Stimulated activated CD8-positive, alpha-beta memory T cell treated with anti-CD3 and anti-CD28 coated beads, Interleukin-7, amount 100 ng/mL, for 24 hours (primary cell): Measurements from ENCODE around the gene NXN.
"Not testable (repeated sequence)": the region's sequence is repeated elsewhere in the genome, so short reads cannot be mapped to it uniquely, and the experiment has no call there.

Experiments used
- DNase-seq: peaks from one replicate; pipeline ENCODE4 v3.0.0-alpha.2; 2020; ENCODE audit warnings: low read depth

The NXN gene

DNA sequence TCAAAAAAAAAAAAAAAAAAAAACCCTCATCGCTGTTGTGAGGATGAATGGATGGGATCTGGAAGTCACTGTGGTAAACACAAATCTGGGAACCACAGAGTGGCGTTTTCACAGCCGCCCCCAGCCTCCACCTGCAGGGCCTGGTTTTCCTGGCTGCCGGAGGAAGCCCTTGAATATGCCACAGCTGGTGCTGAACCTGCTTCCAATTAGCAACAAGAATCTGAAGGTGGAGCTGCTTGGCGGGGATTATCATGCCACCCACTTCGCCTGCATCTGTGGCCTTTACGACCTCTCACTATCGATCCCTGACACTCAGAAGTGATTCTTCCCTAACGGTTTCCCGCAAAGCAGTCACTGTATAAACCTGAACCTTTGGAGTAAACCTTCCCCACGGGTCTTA, 181.3 kb downstream of the NXN start:
- no peak for DNase-seq

DNA sequence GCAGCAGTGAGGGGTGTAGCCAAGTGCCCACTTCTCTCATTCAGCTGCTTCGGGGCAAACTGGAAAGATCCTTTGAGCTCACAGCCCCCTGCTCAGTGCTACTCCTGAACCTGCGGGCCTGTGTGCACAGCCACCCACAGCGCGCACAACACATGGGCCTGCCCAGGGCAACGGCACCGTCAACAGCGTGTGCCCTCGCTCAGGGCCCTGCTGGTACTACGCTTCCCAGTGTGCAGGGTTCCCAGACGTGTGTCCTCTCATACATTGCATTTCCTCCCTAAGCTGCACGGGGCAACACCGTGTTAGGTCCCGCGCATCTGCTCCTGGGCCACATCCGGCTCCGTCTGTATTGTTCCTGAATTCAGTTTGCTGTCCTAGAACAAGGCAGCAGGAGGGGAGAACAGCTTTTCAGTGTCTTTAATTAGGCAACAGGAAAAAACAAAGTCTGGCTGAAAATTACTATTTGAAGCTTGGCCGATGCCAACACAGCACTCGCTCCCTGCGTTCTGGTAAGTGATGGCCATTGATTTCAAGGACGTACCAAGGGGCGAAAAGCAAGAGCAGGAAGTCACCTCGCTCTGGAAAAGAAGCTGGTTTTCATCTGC, 182.2 kb downstream of the NXN start:
- DNase-seq = no peak

DNA sequence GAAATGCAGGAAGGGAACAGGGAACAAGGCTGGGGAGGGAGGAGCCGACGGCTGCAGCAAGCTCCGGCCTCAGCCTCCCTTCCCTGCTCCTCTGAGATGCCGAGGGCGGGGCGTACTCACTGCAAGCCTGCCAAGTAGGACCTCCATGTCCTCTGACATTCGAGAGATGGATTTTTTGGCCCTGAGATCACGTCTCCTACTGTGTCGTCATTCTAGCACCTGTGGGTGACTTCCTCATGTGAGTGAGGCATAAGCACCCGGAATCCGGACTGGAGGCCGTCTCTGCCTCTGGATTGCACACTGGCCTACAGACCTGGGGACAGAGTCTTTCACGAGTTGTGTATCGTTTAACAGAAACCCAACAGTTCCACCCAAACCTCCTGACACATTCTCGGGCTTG, 183.0 kb downstream of the NXN start:
- DNase-seq = no peak

DNA sequence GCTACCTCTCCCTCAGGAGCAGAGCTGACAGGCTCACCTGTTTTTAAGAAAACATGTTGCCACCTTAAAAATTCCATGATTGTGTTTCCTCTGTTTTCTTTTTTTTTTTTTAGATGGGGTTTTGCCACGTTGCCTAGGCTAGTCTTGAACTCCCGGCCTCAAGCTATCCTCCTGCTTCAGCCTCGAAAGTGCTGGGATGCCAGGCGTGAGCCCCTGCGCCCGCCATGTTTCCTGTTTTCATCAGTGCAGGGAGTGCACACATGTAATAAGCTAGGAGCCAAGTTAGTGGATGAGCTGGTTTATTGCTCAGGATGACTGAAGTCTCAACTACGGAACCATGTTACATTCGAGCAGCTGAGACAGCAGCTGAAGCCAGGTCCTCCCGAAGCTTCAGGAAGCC, 183.9 kb downstream of the NXN start:
- DNase-seq = no peak

DNA sequence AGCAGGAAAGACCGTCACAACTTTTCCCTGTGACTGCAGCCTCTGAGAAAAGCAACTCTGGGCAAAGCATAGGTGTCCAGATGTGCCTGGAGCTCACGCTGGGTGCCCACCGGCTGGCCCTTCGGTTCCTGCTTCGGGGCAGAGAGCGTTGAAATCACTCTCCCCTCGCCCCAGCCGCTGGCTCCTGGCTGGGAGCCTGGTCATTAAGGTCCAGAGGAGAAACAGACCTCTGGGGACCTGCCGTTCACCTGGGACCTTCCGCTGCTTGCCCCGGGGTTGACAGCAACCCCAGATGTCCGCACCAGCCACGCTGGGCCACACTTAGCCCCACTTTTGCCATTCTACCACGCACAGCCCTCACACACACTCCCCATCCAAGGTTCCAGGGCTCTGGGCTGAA, 184.3 kb downstream of the NXN start:
- DNase-seq = no peak

DNA sequence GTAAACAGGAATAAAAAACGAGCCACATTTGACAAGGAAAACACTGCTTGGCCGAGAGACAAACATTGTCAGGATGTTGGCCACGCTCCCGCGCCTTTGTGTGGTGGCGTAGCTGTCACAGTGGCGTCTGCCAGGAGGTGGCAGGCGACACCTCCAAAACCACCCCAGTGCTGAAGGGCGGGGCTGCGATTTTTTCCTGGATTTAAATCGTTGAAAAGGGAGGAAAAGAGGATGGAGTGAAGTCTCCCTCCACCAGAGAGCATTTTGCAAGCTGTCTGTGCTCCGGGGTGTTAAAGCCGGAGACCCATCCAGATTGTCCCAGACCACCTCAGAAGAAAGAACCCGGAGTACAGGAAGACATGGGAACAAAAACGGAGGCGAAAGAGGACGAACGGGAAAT, 184.7 kb downstream of the NXN start:
- no peak for DNase-seq

DNA sequence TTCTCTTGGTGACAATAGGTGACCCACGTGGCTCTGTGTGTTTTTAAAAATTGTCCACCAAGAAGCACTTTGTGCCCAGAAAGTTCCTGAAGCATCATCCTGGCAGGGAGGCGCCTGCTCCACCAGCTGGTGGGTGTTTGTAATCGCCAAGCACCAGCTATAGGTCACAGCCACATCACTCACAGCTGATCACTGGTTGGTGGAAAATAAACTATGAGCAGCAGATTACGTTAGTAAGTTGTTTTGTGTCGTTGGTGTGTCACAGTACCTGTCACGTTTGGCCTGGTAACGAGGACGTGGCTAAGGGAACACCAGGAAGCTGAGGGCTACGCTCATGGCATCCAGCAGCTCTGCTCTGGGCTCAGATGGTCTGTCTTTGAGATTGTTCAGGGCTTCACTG, 187.3 kb downstream of the NXN start:
- DNase-seq = no peak

DNA sequence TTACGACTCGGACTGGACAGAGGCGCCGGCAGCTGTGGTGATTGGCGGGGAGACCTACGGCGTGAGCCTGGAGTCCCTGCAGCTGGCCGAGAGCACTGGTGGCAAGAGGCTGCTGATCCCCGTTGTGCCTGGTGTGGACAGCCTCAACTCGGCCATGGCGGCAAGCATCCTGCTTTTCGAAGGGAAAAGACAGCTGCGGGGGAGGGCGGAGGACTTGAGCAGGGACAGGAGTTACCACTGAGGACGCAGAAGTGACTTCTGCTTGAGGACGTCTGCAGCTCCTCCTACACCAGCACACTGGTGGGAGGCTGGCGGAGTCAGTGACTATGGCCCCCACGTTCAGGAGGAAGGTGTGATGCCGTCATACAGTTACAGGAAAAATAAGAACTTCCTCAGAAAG, 187.7 kb downstream of the NXN start:
- DNase-seq = no peak

DNA sequence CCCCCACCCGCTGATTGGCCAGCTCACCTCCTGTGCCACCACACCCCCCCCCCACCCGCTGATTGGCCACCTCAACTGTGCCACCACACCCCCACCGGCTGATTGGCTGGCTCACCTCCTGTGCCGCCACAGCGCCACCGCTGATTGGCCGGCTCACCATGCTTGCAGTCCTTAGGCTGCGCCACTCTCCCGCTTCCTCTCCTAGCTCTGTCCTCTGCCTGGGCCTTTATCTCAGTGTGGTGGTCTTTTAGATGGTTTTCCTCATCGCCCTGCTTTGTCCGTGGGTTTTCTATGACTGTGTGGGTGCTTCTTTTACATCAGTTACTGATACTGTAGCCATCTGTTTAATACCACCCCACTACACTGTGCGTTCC, 188.7 kb downstream of the NXN start:
- not testable (repeated sequence) for DNase-seq

DNA sequence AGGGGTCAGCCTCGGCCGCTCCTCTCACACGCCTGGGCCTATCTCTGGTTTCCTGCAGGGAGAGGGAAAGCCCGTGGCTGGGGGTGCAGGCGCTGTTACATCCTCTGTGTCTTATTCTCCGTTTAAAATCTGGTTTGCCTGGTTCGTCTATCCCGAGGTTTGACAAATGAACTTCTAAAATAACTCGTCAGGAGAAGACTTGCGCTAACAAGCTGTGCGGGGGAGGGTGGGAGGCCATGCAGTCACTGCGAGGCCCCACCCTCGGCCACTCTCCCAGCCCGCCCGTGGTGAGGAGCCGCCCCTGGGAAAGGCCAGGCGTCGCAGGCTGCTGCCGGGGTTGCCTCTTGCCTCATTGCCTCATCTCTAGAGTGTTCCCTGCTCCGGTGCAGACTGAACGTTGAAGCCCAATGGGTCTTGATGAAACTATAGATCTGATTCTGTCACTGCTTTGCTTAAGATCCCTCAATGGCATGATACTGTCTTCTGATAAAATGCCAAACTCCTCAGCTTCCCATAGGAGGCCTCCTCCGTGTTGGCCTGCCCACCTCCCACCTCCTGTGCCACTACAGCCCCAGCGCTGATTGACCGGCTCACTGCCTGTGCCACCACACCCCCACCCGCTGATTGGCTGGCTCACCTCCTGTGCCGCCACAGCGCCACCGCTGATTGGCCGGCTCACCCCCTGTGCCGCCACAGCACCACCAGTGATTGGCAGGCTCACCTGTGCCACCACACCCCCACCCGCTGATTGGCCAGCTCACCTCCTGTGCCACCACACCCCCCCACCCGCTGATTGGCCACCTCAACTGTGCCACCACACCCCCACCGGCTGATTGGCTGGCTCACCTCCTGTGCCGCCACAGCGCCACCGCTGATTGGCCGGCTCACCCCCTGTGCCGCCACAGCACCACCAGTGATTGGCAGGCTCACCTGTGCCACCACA, 189.4 kb downstream of the NXN start:
- not testable (repeated sequence) for DNase-seq

DNA sequence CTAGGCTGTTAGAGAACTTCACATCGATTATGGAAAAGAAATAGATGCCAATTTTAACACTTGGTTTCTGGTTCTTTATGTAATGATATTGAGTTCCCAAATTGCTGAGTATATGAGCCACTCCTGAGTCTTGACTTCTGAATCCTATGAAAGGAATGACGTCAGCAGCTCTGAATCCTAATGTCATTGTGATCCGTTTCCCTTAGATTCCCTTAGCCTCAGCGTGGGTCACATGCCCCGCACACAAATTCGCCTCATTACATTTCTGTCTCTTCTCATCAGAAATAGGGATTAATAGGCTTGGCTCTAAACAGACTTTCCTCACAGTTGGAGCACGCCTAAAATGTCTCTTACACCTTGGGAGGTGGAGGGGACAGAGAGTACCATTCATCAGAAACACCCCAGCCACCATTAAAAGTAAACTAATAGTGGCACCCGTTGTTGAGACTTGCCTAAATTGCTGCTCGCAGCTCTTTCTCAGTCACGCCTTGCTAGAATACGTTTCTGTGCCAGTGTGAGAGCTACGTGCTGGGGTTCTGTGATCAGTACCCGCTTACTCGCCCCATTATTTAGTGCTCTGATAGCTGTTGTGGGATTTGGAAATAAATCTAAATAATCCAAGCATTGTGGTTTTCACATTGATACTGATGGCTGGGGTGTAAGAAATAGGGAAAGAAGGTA, 190.3 kb downstream of the NXN start:
- DNase-seq = no peak

DNA sequence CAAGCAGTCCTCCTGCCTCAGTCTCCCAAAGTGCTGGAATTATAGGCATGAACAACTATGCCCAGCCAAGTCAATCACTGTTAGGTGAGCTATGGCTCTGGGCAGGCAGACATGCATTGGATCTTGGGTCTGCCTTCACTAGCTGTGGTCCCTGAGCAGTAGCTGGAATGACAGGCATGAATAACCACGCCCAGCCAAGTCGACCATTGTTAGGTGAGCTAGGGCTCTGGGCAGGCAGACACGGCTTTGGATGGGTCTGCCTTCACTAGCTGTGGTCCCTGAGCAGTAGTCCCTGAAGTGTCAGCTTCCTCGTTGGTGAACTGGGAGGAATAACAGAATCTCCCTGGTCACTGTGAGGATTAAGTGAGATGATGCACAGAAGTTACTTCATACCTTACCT, 191.0 kb downstream of the NXN start:
- no peak for DNase-seq

DNA sequence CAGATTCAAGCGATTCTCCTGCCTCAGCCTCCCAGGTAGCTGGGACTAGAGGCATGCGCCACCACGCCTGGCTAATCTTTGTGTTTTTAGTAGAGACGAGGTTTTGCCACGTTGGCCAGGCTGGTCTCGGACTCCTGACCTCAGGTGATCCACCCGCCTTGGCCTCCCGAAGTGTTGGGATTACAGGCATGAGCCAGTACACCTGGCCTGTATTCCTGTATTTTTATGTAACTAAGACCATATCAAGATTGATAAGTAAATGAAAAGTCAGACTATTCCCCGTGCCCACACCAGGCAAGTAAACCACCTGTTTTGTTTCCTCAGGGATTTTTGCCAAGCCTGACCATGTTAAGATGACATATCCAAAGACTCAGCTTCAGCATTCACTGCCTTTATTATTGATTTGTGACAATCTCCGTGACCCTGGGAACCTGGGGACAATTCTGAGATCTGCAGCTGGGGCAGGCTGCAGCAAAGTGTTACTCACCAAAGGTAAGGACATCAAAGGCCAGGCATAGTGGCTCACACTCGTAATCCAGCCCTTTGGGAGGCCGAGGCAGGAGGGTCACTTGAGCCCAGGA, 191.8 kb downstream of the NXN start:
- no peak for DNase-seq

DNA sequence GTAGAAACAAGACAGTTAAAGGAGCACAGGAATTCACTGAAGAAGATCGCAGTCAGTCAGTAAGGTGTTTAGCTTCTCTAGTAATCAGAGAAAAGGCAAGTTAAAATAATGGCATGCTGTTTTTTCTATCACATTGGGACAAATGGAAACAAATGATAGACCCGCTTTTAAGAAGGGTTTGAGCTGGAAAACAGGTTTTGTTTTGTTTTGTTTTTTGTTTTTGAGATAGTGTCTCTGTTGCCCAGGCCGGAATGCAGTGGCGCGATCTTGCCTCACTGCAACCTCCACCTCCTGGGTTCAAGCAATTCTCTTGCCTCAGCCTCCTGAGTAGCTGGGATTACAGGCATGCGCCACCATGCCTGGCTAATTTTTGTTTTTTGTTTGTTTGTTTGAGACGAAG, 193.7 kb downstream of the NXN start:
- DNase-seq = not testable (repeated sequence)

DNA sequence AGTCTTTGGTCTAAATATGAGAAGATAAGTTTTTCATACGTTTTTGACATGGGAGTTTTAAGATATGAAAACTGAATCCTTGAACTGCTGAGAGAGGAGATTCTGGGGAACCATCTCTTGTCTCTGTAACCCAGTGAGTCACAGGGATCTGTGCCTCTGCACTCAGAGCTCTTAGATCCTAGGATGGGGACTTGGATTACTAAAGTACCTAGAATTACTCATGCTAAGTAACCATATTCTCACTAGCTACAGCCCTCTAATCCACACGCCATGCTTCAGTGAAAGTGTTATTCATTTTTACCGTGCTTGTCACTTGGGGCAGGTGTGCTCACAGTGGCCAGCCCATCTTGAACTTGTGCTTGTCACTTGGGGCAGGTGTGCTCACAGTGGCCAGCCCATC, 195.4 kb downstream of the NXN start:
- no peak for DNase-seq

DNA sequence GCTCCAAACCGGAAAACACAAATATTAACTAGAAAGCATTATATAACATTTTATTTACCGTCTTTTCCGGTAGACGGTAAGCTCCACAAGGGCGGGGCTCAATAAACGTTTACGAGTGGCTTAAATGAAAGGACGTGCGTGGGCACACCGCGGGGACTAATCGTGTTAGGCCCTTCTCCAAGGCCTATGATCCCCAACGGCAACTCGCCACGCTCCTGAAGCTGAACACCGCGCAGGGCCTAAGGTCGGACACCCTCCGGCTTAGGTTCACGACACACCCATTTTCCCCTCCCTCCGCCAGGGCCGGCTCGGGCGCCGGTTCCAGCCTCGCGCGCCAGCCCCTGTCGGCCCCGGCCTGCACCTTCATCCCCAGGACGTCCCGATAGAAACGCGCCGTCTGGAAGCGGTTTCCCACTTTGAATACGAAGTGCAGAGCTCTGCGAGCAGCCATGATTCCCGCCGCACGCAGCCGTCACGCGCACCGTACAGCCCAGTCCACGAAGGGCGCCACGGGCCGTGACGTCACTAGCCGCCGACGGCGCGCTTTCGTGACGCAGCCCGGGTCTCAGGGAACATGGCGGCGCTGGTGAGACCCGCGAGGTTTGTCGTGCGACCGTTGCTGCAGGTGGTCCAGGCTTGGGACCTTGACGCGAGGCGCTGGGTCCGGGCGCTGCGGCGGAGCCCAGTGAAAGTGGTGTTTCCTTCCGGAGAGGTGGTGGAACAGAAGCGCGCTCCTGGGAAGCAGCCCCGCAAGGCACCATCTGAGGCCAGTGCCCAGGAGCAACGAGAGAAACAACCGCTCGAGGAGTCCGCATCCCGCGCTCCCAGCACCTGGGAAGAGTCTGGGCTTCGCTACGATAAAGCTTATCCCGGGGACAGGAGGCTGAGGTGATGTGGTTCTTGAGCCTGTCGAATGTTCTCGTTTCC, 197.5 kb downstream of the NXN start, which contains the start of the genes GLOD4 and MRM3:
TSS of gene GLOD4 (minus strand) at position 476 of the 927 bp plus-strand sequence. CDS start at position 451, 25 bp downstream.
TSS of gene MRM3 (plus strand) at position 549 of the 927 bp plus-strand sequence. CDS start at position 575, 26 bp downstream.
- DNase-seq = peak; percentile 91

DNA sequence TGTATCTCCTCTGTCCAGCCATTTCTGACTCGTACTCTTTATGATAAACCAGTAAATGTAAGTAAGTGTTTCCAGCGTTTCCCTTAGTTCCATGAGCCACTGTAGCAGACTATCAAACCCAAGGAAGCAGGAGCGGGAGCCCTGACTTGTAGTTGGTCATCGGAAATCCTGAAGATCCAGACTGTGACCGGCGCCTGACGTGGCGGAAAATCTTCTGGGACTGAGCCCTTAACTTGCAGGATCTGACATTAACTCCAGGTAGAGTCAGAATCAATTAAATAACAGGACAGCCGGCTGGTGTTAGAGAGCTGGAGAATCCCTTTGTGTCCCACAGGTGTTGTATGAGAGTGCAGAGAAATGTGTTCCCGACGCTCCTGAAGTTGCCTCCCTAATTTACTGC, 201.5 kb downstream of the NXN start:
- DNase-seq = no peak

DNA sequence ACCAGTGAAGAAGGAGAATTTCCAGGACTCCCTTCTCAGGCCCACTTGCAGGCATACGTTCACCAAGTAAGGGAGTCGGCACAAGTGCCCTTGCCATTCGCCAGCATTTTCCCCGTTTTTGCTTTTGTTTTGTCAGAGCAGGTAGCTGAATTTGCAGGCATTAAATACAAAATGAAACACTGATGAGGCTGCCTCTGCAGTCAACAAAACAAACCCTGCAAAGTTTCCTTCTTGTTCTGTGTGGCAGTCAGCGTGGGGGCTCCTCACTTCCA, 205.3 kb downstream of the NXN start:
- DNase-seq = no peak

DNA sequence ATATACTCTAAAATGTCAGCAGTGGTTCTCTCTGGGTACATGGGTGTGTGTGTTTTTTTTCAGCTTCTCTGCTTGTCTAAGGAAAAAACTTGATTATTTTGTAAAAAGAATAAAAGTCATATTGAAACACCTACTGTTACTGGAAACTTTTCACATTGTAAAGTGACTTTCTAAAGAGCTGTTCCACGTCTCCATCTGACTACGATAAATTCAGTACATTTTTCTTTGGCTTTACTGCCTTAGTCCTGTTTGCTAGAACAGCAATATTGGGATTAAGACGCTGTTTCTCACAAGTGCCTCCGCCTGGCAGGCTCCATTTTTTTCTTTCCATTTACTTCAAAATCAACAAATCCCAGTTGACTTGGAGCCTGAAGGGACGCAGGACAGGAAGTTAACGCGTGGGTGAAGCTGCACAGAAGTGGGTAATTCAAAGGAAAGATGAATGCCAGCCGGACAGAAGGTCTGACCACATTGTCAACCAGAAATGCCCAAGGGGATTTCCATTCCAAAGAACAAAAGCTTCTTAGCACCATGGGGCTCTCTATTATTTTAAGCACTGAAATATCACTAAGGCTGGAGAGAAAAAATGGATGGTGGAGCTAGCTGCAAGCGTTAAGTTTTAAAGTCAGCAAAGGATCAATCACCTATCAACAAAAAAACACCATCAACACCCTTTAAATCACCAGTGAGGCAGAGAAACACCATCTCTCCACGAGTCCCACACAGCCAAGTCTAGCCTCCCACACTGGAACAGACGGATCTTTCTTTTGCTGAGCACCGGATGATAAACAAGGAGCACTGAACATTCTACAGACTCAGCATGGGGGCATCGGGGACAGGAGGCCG, 205.9 kb downstream of the NXN start:
- no peak for DNase-seq

DNA sequence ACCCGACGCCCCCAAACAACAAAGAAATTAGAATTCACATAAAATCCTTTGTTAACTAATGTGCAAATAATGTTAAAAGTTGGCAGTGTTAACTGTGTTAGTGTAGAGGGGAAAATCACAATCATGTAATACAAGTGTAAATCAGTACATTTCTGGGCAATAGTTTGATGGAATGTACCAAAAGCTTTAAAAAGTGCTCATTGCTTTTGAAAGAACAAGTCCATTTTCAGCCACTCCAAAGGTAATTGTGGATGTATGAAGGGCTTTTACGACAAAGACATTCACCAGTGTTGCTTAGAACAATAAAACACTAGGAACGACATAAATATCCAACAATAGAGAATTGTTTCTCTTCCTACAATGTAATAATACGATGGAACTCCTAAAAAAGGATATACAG, 206.6 kb downstream of the NXN start:
- DNase-seq = no peak

DNA sequence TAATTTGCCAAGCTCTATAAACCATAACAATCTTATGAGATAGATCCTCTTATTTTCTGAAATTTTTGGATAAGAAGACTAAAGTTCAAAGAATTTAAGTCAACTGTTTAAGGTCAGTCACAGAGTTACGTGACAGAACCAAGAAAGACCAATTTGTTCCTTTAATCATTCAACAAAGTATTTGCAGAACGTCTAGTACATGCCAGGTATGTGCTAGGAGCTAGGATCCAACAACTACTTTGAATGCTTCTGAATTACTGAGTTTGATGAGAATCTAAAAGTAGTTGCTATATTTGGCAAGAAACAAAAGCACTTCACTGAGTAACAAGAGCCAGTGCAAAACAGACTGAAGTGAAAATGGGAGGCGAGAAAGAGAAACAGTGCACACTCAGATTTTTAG, 212.5 kb downstream of the NXN start:
- no peak for DNase-seq
